PC-9 (cell line): ENCODE measurements around the gene HSD17B8.

Experiments
- CTCF ChIP-seq: fragments of 200-600 bp; sonication (generic); conservative IDR thresholded peaks from 2 replicates; pipeline ENCODE4 v1.6.1; 2017; ENCODE audit warnings: mixed run types, antibody characterized with exemption, mild to moderate bottlenecking, moderate library complexity
- EZH2 ChIP-seq: fragments of 200-600 bp; sonication (generic); IDR thresholded peaks from 2 replicates; pipeline ENCODE4 v1.8.0; 2017; ENCODE audit warnings: antibody characterized with exemption, low read depth

DNA sequence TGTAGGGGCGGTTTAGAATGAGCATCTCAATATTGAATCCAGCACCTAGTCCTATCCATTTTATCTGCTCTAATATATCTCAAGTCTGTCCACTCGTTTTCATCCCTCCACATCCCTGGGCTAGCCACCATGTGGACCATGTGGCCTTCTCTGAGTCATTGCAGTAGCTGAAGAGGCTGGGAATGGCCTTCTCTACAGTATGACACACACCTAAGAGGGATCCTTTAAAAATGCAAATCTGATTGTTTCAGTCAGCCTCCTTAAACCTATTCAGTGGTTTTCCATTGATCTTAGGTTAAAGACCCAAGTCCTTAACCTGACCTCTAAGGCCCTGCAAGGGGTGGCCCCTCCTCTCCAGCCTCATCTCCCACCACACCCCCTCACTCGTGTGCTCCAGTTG, 13.2 kb downstream of the HSD17B8 start:
- no peak for TF ChIP-seq CTCF
- TF ChIP-seq EZH2: no peak
